ENCODE measurements around the gene ESPNL. TPM values are rescaled to one million over a fixed set of nuclear protein-coding genes. Genes with fewer than 3 reads are reported as not detected.

The ESPNL gene
- total RNA-seq, 4 donors from 2014 or later = 0.78 to 1.3 (median 0.83) TPM; not detected in 1

GRCh38 chr2:238176613-238177012 lies 76.5 kb downstream of the ESPNL start:
- DNase-seq (ENCODE audit: extremely low spot score) = no peak
- intact Hi-C loops (cut with DNase I) = no loop called here
- Histone ChIP-seq H3K9me3 (no peaks in the 10 kb centered on the region), H3K4me3 (no peak overlapping the region), H3K27ac (replicated peaks in 1 of 4) (no peak overlapping the region), H3K4me1 (peaks cover 0 to under 1% (median 0%) of the 10 kb centered on the region in 4 donors), H3K27me3 (no peaks in the 10 kb centered on the region), H3K36me3 (peaks cover 50 to 100% (median 97%) of the 10 kb centered on the region in 4 donors)
- no peak for TF ChIP-seq POLR2AphosphoS5 (IDR thresholded peaks at IDR 0.05)
- no peak for TF ChIP-seq EP300 (IDR thresholded peaks at IDR 0.05)
- no peak for TF ChIP-seq POLR2A (IDR thresholded peaks at IDR 0.05; ENCODE audit: low read depth)

DNA sequence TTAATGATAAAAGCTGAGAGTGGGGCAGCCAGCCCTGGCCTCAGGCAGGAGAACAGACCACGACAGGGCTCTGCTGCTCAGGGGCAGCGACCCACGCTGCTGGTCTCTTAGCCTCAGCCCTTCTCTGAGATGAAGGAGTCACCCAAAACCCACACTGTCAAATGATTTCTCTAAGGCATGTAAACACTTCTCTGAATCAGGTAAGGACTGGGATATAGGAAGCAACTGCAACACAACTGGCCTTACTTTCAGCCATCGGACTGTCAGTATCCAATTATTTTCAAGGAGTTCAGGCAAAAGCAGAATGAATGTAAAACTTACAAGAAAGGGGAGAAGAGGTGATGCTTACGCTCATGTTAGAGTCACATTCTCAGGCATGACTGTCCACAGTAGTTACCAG lies 80.4 kb downstream of the ESPNL start:
- Histone ChIP-seq H3K27ac (replicated peaks in 1 of 4) (no peak overlapping the region), H3K36me3 (peaks cover 71 to 100% (median 97%) of the 10 kb centered on the region in 4 donors), H3K4me3 (no peak overlapping the region), H3K9me3 (no peaks in the 10 kb centered on the region), H3K27me3 (no peaks in the 10 kb centered on the region), H3K4me1 (no peaks in the 10 kb centered on the region)
- TF ChIP-seq POLR2AphosphoS5 (IDR thresholded peaks at IDR 0.05) (no peak), EP300 (IDR thresholded peaks at IDR 0.05) (no peak)
- intact Hi-C loops (cut with DNase I) = no loop called here
- no peak for DNase-seq (ENCODE audit: extremely low spot score)
- 90% methylated on average over 5 of the region's 5 CpGs for WGBS

DNA sequence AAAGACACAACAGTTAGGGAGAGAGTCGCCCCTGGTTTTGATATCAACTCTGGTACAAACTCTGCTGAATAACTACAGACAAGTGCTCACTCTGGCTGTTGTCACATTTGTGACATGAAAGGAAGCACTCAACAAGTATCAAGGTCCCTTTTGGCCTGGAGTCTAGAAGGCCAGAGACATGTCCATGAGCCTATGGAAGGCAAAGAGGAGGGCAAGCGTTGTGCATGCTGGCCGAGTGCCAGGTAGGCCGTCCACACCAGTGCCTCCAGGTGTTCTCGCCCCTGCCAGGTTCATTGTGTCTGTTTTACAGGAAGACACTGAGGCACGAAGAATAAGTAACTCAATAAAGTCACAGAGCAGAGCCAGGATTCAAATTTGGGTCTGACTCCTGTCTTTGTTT lies 82.2 kb downstream of the ESPNL start:
- H3K4me3 ChIP-seq = no peak overlapping the region
- no peaks in the 10 kb centered on the region for H3K27me3 ChIP-seq
- no peak for DNase-seq (ENCODE audit: extremely low spot score)
- no peak overlapping the region for H3K27ac ChIP-seq (replicated peaks in 1 of 4)
- TF ChIP-seq POLR2AphosphoS5 (IDR thresholded peaks at IDR 0.05) (no peak), EP300 (IDR thresholded peaks at IDR 0.05) (no peak), POLR2A (IDR thresholded peaks at IDR 0.05; ENCODE audit: low read depth) (no peak)
- TF ChIP-seq, protein P1, sequence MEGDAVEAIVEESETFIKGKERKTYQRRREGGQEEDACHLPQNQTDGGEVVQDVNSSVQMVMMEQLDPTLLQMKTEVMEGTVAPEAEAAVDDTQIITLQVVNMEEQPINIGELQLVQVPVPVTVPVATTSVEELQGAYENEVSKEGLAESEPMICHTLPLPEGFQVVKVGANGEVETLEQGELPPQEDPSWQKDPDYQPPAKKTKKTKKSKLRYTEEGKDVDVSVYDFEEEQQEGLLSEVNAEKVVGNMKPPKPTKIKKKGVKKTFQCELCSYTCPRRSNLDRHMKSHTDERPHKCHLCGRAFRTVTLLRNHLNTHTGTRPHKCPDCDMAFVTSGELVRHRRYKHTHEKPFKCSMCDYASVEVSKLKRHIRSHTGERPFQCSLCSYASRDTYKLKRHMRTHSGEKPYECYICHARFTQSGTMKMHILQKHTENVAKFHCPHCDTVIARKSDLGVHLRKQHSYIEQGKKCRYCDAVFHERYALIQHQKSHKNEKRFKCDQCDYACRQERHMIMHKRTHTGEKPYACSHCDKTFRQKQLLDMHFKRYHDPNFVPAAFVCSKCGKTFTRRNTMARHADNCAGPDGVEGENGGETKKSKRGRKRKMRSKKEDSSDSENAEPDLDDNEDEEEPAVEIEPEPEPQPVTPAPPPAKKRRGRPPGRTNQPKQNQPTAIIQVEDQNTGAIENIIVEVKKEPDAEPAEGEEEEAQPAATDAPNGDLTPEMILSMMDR (IDR thresholded peaks at IDR 0.05) = no peak
- H3K4me1 ChIP-seq = no peaks in the 10 kb centered on the region
- H3K9me3 ChIP-seq = no peaks in the 10 kb centered on the region
- WGBS = 72% methylated on average over 6 of the region's 6 CpGs
- intact Hi-C loops (cut with DNase I) = no loop called here
- H3K36me3 ChIP-seq = peaks cover 81 to 100% (median 99%) of the 10 kb centered on the region in 4 donors

Other genes with a start within 250 kb of the ESPNL start
- 100 to 1,000 TPM; 172 to 287 (median 231) TPM for gene RAMP1, start 240.7 kb upstream of the ESPNL start, total RNA-seq
- gene UBE2F, start 133.3 kb upstream of the ESPNL start, total RNA-seq = 100 to 1,000 TPM in 1 of 4 donors, 10 to 100 TPM in 3; 59.0 to 111 (median 78.5) TPM
- 10 to 100 TPM in 3 of 4 donors, 1 to 10 TPM in 1; 9.8 to 17.9 (median 13.9) TPM for gene SCLY, start 39.3 kb upstream of the ESPNL start, total RNA-seq
- 1 to 10 TPM; 1.2 to 8.0 (median 4.4) TPM for gene KLHL30, start 38.3 kb downstream of the ESPNL start, total RNA-seq
- gene ERFE, start 58.6 kb downstream of the ESPNL start, total RNA-seq = under 1 TPM in 2 of 4 donors, not detected in 2; 0.39 to 0.66 TPM
- gene ILKAP, start 103.4 kb downstream of the ESPNL start, total RNA-seq = 10 to 100 TPM; 27.3 to 36.0 (median 34.3) TPM
- gene HES6, start 139.7 kb downstream of the ESPNL start, total RNA-seq = 10 to 100 TPM; 10.2 to 17.0 (median 11.2) TPM
- 10 to 100 TPM in 3 of 4 donors, 1 to 10 TPM in 1; 9.1 to 13.1 (median 11.1) TPM for gene PER2, start 188.3 kb downstream of the ESPNL start, total RNA-seq
- 10 to 100 TPM; 19.9 to 38.6 (median 23.6) TPM for gene TRAF3IP1, start 220.2 kb downstream of the ESPNL start, total RNA-seq

Data from esophagus muscularis mucosa (tissue), 4 donors.